ENCODE measurements around the gene DYNC2LI1.
A peak's percentile ranks its signal among the peaks of the same experiment; 100 is the strongest.

DYNC2LI1 gene

DNA sequence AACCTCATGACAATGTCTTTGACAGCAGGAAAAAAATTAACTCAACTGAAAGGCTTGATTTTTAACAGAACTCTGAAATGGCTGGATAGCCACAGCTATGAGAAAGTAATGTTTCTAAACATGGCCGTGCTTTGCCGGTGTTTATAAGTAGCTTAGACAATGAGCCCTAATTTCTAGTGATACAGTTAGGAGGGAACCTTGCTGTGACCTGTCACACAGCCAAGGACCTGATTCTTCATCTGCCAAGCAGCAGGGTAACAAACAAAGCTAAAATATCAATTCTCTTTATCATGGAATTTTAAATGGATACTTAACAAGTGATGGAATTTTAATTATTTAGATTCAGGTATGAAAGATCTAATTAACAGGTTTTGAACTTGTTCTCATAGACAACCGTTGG is 24.3 kb upstream of the DYNC2LI1 start:
- Mint-ChIP-seq H3K4me1 (peaks cover 8% of the 10 kb centered on the region), H3K4me3 (no peak overlapping the region)

DNA sequence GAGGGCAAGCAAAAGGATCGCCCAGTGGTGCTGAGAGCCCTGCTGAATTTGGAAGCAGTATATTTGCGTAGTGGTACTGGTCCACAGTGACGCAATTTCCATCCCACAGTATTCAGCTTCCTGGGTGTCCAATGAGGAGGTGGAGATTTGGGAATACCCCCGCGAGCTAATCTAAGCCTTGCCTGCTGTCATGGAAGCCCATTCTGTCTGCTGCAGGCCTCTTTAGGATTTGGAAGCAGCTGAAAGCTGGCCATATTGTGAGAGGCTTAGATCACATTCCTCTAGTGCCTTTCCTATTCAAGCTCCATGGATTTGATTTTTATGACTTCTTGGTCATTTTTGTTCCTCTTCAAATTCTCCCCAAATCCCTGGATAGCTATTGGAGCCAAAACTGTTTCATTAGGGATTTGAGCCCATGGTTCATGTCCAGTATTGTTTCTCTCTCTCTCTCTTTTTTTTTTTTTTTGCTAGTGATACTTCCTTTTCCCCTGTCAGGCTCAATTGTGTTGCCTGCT is 22.3 kb upstream of the DYNC2LI1 start:
- Mint-ChIP-seq H3K36me3 (ENCODE audit: low read depth) (no peaks in the 10 kb centered on the region), H3K4me1 (peaks cover 8% of the 10 kb centered on the region), H3K27me3 (no peaks in the 10 kb centered on the region), H3K9me3 (no peaks in the 10 kb centered on the region), H3K27ac (no peak overlapping the region), H3K4me3 (no peak overlapping the region)
- ATAC-seq (no peak), DNase-seq (no peak)

More for the DNA sequence above, 24.3 kb upstream of the DYNC2LI1 start:
- H3K27me3 Mint-ChIP-seq, result no peaks in the 10 kb centered on the region
- ATAC-seq (no peak), DNase-seq (no peak)
- no peaks in the 10 kb centered on the region for H3K36me3 Mint-ChIP-seq (ENCODE audit: low read depth)
- no peaks in the 10 kb centered on the region for H3K9me3 Mint-ChIP-seq
- no peak overlapping the region for H3K27ac Mint-ChIP-seq

DNA sequence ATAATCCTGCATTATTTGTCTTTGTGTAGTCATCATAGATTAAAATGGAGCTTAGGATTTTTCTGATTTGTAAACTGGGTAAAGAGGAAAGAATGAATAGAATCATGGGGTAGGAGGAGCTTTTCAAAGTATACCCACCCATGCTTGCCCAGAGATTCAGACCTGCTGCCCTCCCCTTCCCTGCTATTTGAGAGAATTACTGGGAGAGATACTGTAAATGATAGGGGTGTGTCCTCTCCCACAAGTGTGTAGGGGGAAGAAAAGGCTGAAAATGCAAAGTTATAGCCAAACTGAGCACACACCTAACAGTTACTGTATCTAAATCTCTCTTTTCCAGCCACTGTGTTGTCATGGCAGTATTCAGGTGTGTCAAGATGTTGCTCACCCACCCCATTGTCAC is 21.5 kb upstream of the DYNC2LI1 start:
- no peak for DNase-seq
- Mint-ChIP-seq H3K4me1 (peaks cover 8% of the 10 kb centered on the region), H3K27me3 (no peaks in the 10 kb centered on the region), H3K36me3 (ENCODE audit: low read depth) (no peaks in the 10 kb centered on the region), H3K4me3 (no peak overlapping the region), H3K9me3 (no peaks in the 10 kb centered on the region), H3K27ac (no peak overlapping the region)
- ATAC-seq, result no peak

DNA sequence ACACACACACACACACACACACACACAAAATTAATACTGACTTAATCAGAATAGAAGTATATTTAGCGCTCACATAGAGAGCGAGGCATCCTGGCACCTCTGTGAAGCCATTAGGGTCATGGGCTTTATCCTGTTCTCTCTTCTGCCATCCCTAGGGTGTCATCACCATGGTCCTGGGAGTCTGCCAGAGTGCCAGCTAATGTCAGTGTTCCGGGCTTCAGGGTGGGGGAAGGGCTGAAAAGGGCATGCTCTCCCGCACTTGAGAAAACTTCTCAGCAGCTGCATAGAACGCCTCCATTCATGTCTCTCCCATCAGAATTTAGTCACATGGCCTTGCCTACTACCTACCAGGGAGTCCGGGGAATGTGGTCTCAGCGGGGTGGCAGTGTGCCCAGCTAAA is 19.7 kb upstream of the DYNC2LI1 start:
- Mint-ChIP-seq H3K4me3 (no peak overlapping the region), H3K4me1 (no peaks in the 10 kb centered on the region), H3K27me3 (no peaks in the 10 kb centered on the region), H3K36me3 (ENCODE audit: low read depth) (no peaks in the 10 kb centered on the region), H3K27ac (no peak overlapping the region), H3K9me3 (no peaks in the 10 kb centered on the region)
- no peak for ATAC-seq
- DNase-seq, result no peak

DNA sequence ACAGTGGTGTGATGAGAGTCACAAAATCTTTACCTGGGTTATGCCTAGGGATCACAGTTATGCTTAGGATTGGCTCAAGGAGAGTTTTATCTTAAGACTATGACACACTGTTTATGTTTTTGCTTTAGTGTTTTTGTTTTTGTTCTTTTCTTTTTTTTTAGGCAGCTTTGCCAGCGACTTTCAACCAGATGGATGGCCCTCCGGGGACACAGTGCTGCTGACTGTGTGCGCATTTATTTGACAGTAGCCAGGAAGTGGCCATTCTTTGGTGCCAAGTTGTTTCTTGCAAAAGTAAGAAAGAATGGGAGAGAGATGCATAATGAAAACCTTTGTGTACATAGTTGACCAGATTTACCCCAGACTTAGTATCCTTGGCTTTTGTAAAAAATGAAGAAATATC is 15.1 kb upstream of the DYNC2LI1 start:
- ATAC-seq, result no peak
- Mint-ChIP-seq H3K4me1 (peaks cover 3% of the 10 kb centered on the region), H3K27me3 (no peaks in the 10 kb centered on the region), H3K36me3 (ENCODE audit: low read depth) (no peaks in the 10 kb centered on the region), H3K4me3 (no peak overlapping the region), H3K27ac (no peak overlapping the region), H3K9me3 (no peaks in the 10 kb centered on the region)
- no peak for DNase-seq

DNA sequence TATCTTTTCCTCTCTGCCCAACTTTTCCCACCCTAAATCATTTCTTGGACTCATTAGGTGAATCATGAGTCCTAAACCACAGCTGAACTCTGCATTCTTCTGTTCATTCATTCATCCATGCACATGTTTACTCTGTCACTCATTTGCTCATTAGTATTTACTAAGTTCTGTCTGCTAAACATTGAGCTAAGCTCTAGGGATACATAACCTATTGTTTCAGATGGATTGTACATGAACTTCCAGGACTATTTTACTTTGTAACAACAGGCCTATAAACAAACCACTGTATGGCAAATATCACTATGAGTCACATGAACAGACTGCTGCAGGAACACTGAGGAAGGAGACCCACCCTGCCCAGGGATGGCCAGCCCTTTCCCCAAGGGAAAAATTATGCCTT is 14.6 kb upstream of the DYNC2LI1 start:
- H3K27me3 Mint-ChIP-seq, result no peaks in the 10 kb centered on the region
- H3K9me3 Mint-ChIP-seq, result no peaks in the 10 kb centered on the region
- H3K27ac Mint-ChIP-seq, result no peak overlapping the region
- ATAC-seq, result no peak
- no peaks in the 10 kb centered on the region for H3K36me3 Mint-ChIP-seq (ENCODE audit: low read depth)
- peaks cover 3% of the 10 kb centered on the region for H3K4me1 Mint-ChIP-seq
- DNase-seq, result no peak
- no peak overlapping the region for H3K4me3 Mint-ChIP-seq

DNA sequence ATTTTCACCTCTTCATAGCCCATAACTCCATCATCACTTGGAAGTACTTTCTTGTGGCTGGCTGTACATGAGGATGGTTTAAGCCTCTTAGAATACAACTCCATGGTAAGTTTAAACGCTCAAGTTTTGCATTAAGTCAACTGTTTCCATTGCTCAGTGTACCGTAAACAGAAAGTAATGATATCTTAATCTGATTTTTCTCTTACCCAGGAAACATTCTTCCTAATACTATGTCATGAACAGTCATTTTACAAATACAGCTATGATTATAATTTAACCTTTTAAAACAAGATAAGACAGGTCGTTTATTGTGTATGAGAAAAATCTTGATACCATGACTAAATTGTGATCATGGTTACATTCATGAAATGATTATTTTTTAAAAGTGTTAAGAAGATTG is 11.6 kb upstream of the DYNC2LI1 start:
- peak; percentile 70 for ATAC-seq
- H3K4me3 Mint-ChIP-seq, result no peak overlapping the region
- H3K27me3 Mint-ChIP-seq, result no peaks in the 10 kb centered on the region
- no peak for DNase-seq
- H3K4me1 Mint-ChIP-seq, result peaks cover 15% of the 10 kb centered on the region
- peak overlapping the region; percentile 31 for H3K27ac Mint-ChIP-seq
- no peaks in the 10 kb centered on the region for H3K36me3 Mint-ChIP-seq (ENCODE audit: low read depth)
- H3K9me3 Mint-ChIP-seq, result no peaks in the 10 kb centered on the region

DNA sequence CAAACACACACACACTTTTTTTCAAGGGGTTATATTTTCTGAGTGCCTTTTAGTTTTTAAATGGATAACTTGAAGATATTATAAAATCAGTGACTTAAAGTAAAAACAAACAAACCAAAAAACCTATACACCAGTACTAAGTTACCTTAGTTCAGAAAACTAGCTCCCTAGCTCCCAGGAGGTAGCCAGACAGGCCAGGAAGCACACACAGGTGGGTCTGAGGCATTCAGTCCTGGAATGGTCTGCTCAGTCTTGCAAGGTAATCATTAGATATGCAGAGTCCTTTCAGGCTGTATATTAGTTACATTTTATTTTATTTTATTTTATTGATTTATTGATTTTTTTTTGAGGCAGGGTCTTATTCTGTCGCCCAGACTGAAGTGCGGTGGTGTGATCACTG is 10.7 kb upstream of the DYNC2LI1 start:
- Mint-ChIP-seq H3K27me3 (no peaks in the 10 kb centered on the region), H3K27ac (no peak overlapping the region), H3K36me3 (ENCODE audit: low read depth) (no peaks in the 10 kb centered on the region), H3K4me3 (no peak overlapping the region), H3K9me3 (no peaks in the 10 kb centered on the region), H3K4me1 (peaks cover 15% of the 10 kb centered on the region)
- no peak for DNase-seq
- no peak for ATAC-seq

DNA sequence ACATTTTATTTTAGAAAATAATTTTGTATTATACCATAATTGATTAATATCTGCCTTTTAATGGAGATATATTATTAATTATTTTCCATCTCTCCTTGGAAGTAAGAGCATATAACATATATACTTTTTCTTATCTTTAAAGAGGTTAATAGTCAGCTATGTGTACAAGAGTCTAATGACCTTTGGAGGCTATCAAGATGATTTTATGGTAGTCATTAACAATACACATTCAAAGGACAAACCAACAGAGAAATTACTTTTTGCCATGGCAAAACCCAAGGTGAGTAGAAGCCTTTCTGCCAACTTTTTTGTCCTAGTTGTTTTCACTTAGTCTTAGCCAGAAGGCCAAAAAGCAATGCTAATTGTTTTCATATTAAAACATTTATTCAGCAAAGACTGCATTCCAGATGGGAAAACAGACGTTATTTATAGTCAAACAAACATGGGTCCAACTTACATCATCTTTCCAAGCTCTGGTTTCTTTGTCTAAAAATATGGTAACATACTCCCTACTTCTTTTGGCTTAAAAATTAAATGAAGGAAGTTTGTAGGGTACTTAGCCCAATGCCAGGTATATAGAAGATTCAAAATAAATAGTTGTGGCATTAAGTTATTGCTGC is 9.6 kb upstream of the DYNC2LI1 start:
- H3K4me3 Mint-ChIP-seq, result no peak overlapping the region
- no peak for DNase-seq
- no peak for ATAC-seq
- peaks cover 15% of the 10 kb centered on the region for H3K4me1 Mint-ChIP-seq
- H3K27ac Mint-ChIP-seq, result no peak overlapping the region
- no peaks in the 10 kb centered on the region for H3K9me3 Mint-ChIP-seq
- peaks cover 2% of the 10 kb centered on the region for H3K27me3 Mint-ChIP-seq
- no peaks in the 10 kb centered on the region for H3K36me3 Mint-ChIP-seq (ENCODE audit: low read depth)

DNA sequence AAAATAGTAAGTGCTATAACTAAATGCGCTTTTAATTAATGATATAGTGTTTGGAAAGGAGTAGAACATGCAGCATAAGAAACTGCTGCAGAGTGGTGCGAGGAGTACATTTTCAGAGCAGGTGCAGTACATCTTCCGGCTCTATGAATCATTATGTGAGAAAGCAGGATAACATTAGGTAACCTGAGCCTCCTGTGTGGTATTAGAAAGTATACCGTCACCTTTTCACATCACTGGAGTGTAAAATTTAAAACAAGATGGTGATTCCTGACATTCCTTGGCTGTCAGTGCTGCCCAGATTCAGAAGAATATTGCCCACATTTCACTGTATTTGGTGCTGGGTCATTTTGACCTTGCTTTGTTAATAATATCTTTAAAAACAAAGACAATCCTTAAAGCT is 7.8 kb upstream of the DYNC2LI1 start:
- peak overlapping the region; percentile 29 for H3K27ac Mint-ChIP-seq
- DNase-seq, result no peak
- H3K27me3 Mint-ChIP-seq, result peaks cover 4% of the 10 kb centered on the region
- no peaks in the 10 kb centered on the region for H3K9me3 Mint-ChIP-seq
- H3K36me3 Mint-ChIP-seq (ENCODE audit: low read depth), result no peaks in the 10 kb centered on the region
- no peak for ATAC-seq
- peaks cover 15% of the 10 kb centered on the region for H3K4me1 Mint-ChIP-seq
- no peak overlapping the region for H3K4me3 Mint-ChIP-seq

DNA sequence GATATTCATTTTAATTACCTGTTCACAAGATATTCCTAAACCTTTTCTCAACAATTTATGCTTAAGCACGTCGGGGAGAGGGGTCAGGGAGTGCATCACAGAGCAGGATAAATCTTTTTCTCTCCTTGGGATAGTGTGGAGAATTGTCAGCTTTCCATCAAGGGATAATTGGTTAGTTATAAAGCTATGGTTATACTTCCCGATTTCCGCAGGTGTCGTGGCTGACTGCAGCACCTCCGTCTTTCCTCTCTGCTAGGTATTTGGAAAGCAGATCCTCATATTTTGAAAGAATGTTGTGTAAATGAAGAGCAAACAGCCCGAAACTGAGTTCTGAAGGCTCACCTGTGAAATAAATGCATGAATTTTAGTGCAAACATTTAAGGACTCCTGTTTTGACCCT is 778 bp downstream of the DYNC2LI1 start:
- no peak for ATAC-seq
- Mint-ChIP-seq H3K9me3 (no peaks in the 10 kb centered on the region), H3K4me3 (peak overlapping the region; percentile 91), H3K36me3 (ENCODE audit: low read depth) (peaks cover 9% of the 10 kb centered on the region), H3K27me3 (no peaks in the 10 kb centered on the region), H3K27ac (peak overlapping the region; percentile 97), H3K4me1 (peaks cover 35% of the 10 kb centered on the region)
- DNase-seq, result no peak

DNA sequence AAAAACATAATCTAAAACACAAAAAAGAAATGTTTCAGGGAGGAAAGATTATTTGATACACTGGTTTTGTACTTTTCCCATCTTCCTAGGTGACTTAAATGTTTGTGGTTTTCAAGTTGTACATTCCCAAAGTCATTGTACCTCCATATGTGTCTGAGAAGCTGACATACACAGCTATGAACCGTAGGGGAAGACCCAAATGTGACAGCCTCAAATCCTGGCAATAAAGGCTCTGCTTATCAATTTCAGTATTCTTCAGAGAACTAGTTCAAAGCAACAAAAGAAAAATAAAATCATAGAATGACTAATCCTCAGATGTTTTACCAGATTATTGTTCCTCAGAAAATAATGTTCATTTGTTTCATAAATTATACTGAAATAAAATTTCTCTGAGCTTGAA is 2.5 kb downstream of the DYNC2LI1 start:
- Mint-ChIP-seq H3K9me3 (no peaks in the 10 kb centered on the region), H3K4me3 (peak overlapping the region; percentile 1), H3K27ac (peak overlapping the region; percentile 71), H3K27me3 (no peaks in the 10 kb centered on the region), H3K36me3 (ENCODE audit: low read depth) (peaks cover 16% of the 10 kb centered on the region), H3K4me1 (peaks cover 35% of the 10 kb centered on the region)
- ATAC-seq, result peak; percentile 47
- DNase-seq, result no peak

DNA sequence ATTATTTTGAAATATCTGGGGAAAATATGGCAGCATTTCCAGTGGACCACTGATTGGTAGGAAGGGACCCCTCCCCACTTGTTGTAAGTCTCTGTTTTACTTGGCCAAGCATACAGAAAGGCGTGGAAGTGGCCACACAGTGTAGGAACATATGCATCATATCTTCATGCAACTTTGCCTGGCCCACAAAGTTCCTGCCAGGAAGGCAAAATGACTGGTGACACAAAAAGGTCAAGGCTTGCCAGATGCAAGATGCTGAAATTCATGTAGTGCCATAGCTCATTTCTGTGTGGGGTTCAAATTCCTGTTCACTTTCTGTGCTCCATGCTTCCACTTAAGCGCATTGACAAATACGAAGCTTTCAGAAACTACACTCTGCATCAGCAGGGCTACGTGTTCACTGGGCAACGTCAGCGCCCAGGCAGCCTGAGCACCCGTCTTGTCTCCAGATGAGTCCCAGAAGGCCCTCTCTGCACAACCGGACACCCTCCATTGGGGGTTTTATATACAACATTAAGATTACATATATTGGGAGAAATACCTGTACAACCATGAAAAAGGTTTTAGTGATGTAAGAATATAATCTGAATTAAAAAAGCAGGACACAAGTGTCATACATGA is 3.6 kb downstream of the DYNC2LI1 start:
- H3K9me3 Mint-ChIP-seq, result no peaks in the 10 kb centered on the region
- H3K4me3 Mint-ChIP-seq, result peak overlapping the region; percentile 42
- peaks cover 16% of the 10 kb centered on the region for H3K36me3 Mint-ChIP-seq (ENCODE audit: low read depth)
- DNase-seq, result peak; percentile 29
- H3K4me1 Mint-ChIP-seq, result peaks cover 35% of the 10 kb centered on the region
- H3K27ac Mint-ChIP-seq, result peak overlapping the region; percentile 78
- no peaks in the 10 kb centered on the region for H3K27me3 Mint-ChIP-seq
- ATAC-seq, result peak; percentile 56

DNA sequence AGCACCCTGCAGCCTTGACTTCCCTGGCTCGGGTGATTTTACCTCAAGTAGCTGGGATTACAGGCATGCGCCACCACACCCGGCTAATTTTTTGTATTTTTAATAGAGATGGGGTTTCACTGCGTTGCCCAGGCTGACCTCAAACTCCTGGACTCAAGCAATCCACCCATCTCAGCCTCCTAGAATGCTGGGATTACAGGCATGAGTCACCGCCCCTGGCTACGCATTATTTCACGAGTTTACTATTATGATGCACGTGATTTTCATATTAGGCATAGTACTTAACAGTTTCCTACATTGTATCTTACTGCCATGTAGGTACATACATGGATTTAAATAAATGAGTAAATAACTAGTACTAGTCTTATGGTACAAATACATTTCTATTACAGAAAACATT is 4.4 kb downstream of the DYNC2LI1 start:
- Mint-ChIP-seq H3K4me1 (peaks cover 34% of the 10 kb centered on the region), H3K4me3 (no peak overlapping the region), H3K9me3 (no peaks in the 10 kb centered on the region), H3K27me3 (no peaks in the 10 kb centered on the region), H3K36me3 (ENCODE audit: low read depth) (peaks cover 16% of the 10 kb centered on the region), H3K27ac (no peak overlapping the region)
- ATAC-seq, result no peak
- no peak for DNase-seq

DNA sequence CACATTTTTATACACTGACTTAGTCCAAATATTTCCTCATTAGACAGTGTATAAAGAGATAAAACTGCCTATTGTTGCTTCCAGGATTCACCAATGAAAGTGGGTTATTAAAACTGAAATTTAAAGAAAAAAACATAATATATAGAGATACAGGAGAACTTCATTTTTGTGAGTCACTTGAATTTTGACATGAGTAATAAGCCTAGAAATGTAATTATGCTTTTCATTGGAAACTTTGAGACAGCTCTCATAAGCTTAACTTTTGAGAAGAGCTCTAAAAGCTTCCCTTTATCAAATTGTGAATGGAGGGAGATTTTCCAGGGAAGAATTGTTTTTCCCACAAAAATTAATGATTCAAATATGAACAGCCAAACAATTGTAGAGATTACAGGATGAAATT is 14.1 kb downstream of the DYNC2LI1 start:
- Mint-ChIP-seq H3K9me3 (no peaks in the 10 kb centered on the region), H3K4me1 (peaks cover 44% of the 10 kb centered on the region), H3K27me3 (no peaks in the 10 kb centered on the region), H3K4me3 (no peak overlapping the region), H3K36me3 (ENCODE audit: low read depth) (peaks cover 7% of the 10 kb centered on the region), H3K27ac (peak overlapping the region; percentile 85)
- peak; percentile 85 for ATAC-seq
- DNase-seq, result no peak

All from activated naive CD8-positive, alpha-beta T cell treated with anti-CD3 and anti-CD28 coated beads, Interleukin-2, amount 50 U/mL, for 24 hours (primary cell).